Stimulated activated naive CD8-positive, alpha-beta T cell treated with anti-CD3 and anti-CD28 coated beads, Interleukin-15, Interleukin-2, amounts not matched to agents 100 ng/mL and 50 ng/mL, for 24 hours (primary cell): ENCODE results near the gene FNDC8.
A peak's percentile ranks its signal among the peaks of the same experiment; 100 is the strongest.
"Not testable (repeated sequence)": the region's sequence is repeated elsewhere in the genome, so short reads cannot be mapped to it uniquely, and the experiment has no call there.

Experiments used
- H3K27ac Mint-ChIP-seq: one replicate; pipeline ENCODE4 v1.8.0; 2021; ENCODE audit warnings: mild to moderate bottlenecking, mixed read lengths
- H3K27me3 Mint-ChIP-seq: one replicate; pipeline ENCODE4 v1.8.0; 2021; ENCODE audit warnings: mixed read lengths
- H3K36me3 Mint-ChIP-seq: one replicate; pipeline ENCODE4 v1.8.0; 2021; ENCODE audit warnings: low read depth, mixed read lengths
- H3K4me1 Mint-ChIP-seq: one replicate; pipeline ENCODE4 v1.8.0; 2021; ENCODE audit warnings: low read depth, mixed read lengths
- H3K4me3 Mint-ChIP-seq: one replicate; pipeline ENCODE4 v1.8.0; 2021; ENCODE audit warnings: mild to moderate bottlenecking, mixed read lengths
- H3K9me3 Mint-ChIP-seq: one replicate; pipeline ENCODE4 v1.8.0; 2021; ENCODE audit warnings: mixed read lengths

The FNDC8 gene

DNA sequence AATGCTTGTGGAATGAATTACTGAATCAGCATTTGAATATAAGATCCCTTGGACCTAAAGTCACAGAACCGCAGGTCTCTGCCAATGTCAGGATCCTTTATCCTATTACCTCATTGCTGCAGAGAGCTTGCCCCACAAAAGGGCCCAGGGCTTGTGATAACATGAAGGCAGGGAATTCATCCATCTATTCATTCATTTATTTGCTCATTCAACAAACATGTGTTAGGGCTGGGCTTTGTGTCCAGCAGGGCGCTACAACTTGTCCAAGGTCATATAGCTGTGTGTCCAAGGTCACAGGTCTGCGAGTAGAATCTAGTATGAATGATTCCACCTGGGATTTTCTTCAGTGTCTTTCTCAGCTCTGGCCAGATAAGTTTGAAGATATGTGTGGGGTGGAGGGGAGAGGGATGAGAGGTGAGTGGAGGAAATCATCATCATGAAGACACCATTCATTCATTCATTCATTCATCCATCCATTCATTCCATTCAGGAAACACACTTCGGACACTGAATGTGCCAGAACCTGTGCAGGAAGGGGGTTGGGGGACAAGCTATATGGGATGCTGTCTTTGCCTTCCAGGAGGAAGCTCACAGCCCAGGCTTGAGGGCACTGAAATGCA is 24.9 kb downstream of the FNDC8 start:
- H3K4me1 Mint-ChIP-seq: peaks cover 4% of the 10 kb centered on the region

DNA sequence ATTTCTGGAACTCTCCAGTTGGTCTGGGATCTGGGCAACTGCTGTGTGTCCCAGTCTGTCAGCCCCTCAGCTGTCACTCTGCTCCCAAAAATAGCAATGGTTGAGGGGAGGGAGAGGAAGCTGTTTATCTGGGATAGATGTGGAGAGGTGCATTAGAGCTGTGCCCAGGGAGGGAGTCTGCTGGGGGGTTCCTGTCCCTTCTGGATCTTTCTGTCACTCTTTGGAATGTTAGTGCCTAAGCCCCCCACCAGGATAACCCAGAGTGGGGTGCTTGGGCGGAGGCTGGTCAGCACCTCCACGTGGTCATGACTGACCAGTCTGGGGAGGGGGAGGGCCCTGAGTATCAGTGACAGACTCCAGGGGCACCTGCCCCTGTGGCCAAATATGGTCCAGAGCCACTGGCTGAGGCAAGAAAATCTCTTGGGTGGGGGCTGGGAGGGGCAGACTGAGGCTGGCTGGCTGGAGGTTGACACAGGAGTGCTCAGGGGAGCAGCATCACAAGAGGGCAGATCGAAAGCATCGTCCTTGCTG is 26.0 kb downstream of the FNDC8 start, which contains the start of gene UNC45B:
Gene UNC45B (plus strand): TSS at position 443 of the 531 bp plus-strand sequence. CDS start 447 bp downstream, outside the sequence.
- no peaks in the 10 kb centered on the region for H3K9me3 Mint-ChIP-seq
- no peak within 1 kb of the TSS for H3K4me3 Mint-ChIP-seq
- H3K27ac Mint-ChIP-seq: no peak within 1 kb of the TSS
- H3K4me1 Mint-ChIP-seq: peaks cover 1% of the 10 kb centered on the region
- no peaks in the 10 kb centered on the region for H3K27me3 Mint-ChIP-seq
- H3K36me3 Mint-ChIP-seq: no peaks in the 10 kb centered on the region

More for the DNA sequence above, 24.9 kb downstream of the FNDC8 start:
- no peaks in the 10 kb centered on the region for H3K36me3 Mint-ChIP-seq
- no peaks in the 10 kb centered on the region for H3K27me3 Mint-ChIP-seq
- H3K27ac Mint-ChIP-seq: no peak overlapping the region
- H3K4me3 Mint-ChIP-seq: no peak overlapping the region
- no peaks in the 10 kb centered on the region for H3K9me3 Mint-ChIP-seq

GRCh38 chr17:35148144-35148543 is 26.7 kb downstream of the FNDC8 start:
- Mint-ChIP-seq H3K36me3 (no peaks in the 10 kb centered on the region), H3K27ac (no peak overlapping the region), H3K9me3 (no peaks in the 10 kb centered on the region), H3K4me3 (no peak overlapping the region), H3K27me3 (no peaks in the 10 kb centered on the region), H3K4me1 (no peaks in the 10 kb centered on the region)

DNA sequence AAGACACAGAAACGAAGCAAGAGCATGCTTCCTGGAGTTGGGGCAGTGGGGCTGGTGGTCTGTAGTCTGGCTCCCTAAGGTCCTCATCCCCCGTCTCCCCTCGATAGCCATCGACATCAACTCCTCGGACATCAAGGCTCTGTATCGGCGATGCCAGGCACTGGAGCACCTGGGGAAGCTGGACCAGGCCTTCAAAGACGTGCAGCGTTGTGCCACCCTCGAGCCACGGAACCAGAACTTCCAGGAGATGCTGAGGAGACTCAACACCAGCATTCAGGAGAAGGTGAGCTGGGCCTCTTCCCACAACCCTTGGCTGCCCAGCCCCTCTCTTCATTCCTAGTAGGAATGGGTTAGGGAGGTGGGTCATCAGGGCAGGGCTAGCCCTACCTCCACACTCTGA is 28.5 kb downstream of the FNDC8 start:
- no peaks in the 10 kb centered on the region for H3K4me1 Mint-ChIP-seq
- H3K36me3 Mint-ChIP-seq: no peaks in the 10 kb centered on the region
- no peaks in the 10 kb centered on the region for H3K9me3 Mint-ChIP-seq
- no peak overlapping the region for H3K4me3 Mint-ChIP-seq
- H3K27ac Mint-ChIP-seq: no peak overlapping the region
- H3K27me3 Mint-ChIP-seq: no peaks in the 10 kb centered on the region

DNA sequence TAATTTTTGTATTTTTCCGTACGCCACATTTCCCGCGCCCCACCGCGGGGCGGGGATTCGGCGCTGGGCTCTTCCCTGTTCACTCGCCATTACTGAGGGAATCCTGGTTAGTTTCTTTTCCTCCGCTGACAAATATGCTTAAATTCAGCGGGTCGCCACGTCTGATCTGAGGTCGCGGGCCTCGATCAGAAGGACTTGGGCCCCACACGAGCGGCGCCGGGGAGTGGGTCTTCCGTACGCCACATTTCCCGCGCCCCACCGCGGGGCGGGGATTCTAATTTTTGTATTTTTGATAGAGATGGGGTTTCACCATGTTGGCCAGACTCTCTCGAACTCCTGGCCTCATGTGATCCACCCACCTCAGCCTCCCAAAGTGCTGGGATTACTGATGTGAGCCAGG is 29.7 kb downstream of the FNDC8 start:
- H3K36me3 Mint-ChIP-seq, H3K9me3 Mint-ChIP-seq: not testable (repeated sequence)

DNA sequence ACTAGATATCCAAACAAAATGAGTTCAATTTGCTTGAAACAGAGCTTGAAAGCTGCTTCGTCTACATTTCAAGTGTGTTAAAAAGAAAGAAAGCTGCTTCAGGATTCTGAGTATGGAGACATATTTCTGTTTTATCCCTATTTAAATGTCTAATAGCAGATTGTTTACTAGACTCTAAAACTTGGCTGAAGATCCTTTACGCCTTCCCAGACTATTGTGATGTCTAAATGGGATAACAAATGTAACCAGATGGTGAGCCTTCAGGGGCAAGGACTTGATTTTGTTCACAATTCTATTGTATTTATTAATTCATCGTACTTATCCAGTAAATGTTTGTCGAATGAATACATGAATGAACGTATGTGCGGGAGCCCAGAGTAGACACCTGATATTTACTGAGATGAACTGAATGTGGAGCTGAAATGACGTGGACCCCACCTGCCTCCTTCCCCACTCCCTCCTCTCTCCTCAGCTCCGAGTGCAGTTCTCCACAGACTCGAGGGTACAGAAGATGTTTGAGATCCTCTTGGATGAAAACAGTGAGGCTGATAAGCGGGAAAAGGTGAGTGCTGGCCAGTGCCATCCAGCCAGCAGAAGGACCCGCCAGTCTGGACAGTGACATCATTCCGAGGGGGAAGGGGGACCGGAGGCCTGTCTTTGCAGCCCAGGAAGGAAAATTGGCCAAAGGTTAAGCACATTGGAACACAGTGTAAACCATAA is 31.2 kb downstream of the FNDC8 start:
- Mint-ChIP-seq H3K36me3 (no peaks in the 10 kb centered on the region), H3K4me3 (no peak overlapping the region), H3K9me3 (no peaks in the 10 kb centered on the region), H3K27me3 (no peaks in the 10 kb centered on the region), H3K4me1 (no peaks in the 10 kb centered on the region), H3K27ac (no peak overlapping the region)

More for the DNA sequence above, 29.7 kb downstream of the FNDC8 start:
- not testable (repeated sequence) for H3K4me1 Mint-ChIP-seq, H3K4me3 Mint-ChIP-seq, H3K27me3 Mint-ChIP-seq, H3K27ac Mint-ChIP-seq

GRCh38 chr17:35154196-35155165 is 33.1 kb downstream of the FNDC8 start:
- Mint-ChIP-seq H3K27me3 (no peaks in the 10 kb centered on the region), H3K27ac (no peak overlapping the region), H3K9me3 (no peaks in the 10 kb centered on the region), H3K36me3 (no peaks in the 10 kb centered on the region), H3K4me3 (no peak overlapping the region), H3K4me1 (peaks cover 3% of the 10 kb centered on the region)

DNA sequence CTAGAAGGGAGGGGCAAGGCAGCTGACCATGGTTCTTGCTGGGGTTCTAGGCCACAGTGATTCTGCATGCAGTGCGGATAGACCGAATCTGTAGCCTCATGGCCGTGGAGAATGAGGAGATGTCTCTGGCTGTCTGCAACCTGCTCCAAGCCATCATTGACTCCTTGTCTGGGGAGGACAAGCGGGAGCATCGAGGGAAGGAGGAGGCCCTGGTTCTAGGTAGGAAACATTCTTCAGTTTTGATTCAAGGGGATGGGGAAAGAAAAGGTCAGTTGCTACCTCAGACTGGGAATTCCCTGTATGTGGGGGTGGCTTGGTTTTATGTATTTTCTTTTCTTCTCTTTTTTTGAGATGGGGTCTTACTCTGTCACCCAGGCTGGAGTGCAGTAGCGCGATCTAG is 33.8 kb downstream of the FNDC8 start:
- Mint-ChIP-seq H3K4me1 (peaks cover 10% of the 10 kb centered on the region), H3K36me3 (no peaks in the 10 kb centered on the region), H3K27me3 (no peaks in the 10 kb centered on the region), H3K9me3 (no peaks in the 10 kb centered on the region), H3K27ac (no peak overlapping the region), H3K4me3 (no peak overlapping the region)

GRCh38 chr17:35159940-35160339 is 38.5 kb downstream of the FNDC8 start:
- peaks cover 35% of the 10 kb centered on the region for H3K4me1 Mint-ChIP-seq

GRCh38 chr17:35160354-35161201 is 39.2 kb downstream of the FNDC8 start:
- Mint-ChIP-seq H3K9me3 (no peaks in the 10 kb centered on the region), H3K4me3 (peak overlapping the region; percentile 30), H3K36me3 (no peaks in the 10 kb centered on the region), H3K27me3 (no peaks in the 10 kb centered on the region), H3K4me1 (peaks cover 38% of the 10 kb centered on the region), H3K27ac (peak overlapping the region; percentile 22)

More at GRCh38 chr17:35159940-35160339, 38.5 kb downstream of the FNDC8 start:
- H3K27me3 Mint-ChIP-seq: no peaks in the 10 kb centered on the region
- peak overlapping the region; percentile 9 for H3K27ac Mint-ChIP-seq
- no peaks in the 10 kb centered on the region for H3K9me3 Mint-ChIP-seq
- no peak overlapping the region for H3K4me3 Mint-ChIP-seq
- no peaks in the 10 kb centered on the region for H3K36me3 Mint-ChIP-seq

GRCh38 chr17:35161281-35161761 is 39.9 kb downstream of the FNDC8 start:
- Mint-ChIP-seq H3K27me3 (no peaks in the 10 kb centered on the region), H3K4me3 (peak overlapping the region; percentile 30), H3K4me1 (peaks cover 38% of the 10 kb centered on the region), H3K9me3 (no peaks in the 10 kb centered on the region), H3K36me3 (no peaks in the 10 kb centered on the region), H3K27ac (no peak overlapping the region)

DNA sequence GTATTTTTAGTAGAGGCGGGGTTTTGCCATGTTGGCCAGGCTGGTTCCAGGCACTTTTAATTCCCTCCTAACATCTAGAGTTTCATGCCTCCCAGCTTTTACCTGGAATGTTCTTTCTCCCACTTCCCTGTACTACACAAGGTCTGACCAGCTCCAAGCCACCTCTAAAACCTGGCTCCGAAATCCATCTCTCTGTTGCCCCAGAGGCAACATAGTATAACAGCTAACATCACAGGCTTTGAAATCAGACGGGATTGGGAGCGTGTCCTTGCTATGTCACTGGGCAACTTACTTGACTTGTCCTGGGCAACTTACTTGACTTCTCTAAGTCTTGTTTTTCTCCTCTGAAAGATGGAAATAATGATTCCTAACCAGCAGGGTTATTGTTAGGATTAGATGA is 41.3 kb downstream of the FNDC8 start:
- Mint-ChIP-seq H3K4me3 (no peak overlapping the region), H3K4me1 (peaks cover 40% of the 10 kb centered on the region), H3K9me3 (no peaks in the 10 kb centered on the region), H3K27me3 (no peaks in the 10 kb centered on the region), H3K27ac (no peak overlapping the region), H3K36me3 (no peaks in the 10 kb centered on the region)

- Mint-ChIP-seq H3K9me3 (no peaks in the 10 kb centered on the region), H3K4me1 (peaks cover 40% of the 10 kb centered on the region), H3K36me3 (no peaks in the 10 kb centered on the region), H3K27ac (no peak overlapping the region), H3K4me3 (no peak overlapping the region), H3K27me3 (no peaks in the 10 kb centered on the region)
These were observed 42.5 kb downstream of the FNDC8 start for GRCh38 chr17:35163886-35164285.

- Mint-ChIP-seq H3K36me3 (no peaks in the 10 kb centered on the region), H3K9me3 (no peaks in the 10 kb centered on the region), H3K27ac (no peak overlapping the region), H3K4me3 (no peak overlapping the region), H3K4me1 (peaks cover 35% of the 10 kb centered on the region), H3K27me3 (no peaks in the 10 kb centered on the region)
These were observed 43.3 kb downstream of the FNDC8 start for GRCh38 chr17:35164716-35165115.
